GM12801 (cell line): ENCODE data around the gene FMNL1.

Source experiments
- TF ChIP-seq, protein P1 (sequence below): IDR thresholded peaks from one replicate; pipeline ENCODE4 v1.5.1; 2011; ENCODE audit warnings: control low read depth; ENCODE audit not compliant: insufficient read length; ENCODE audit errors: extremely low read depth

The FMNL1 gene

DNA sequence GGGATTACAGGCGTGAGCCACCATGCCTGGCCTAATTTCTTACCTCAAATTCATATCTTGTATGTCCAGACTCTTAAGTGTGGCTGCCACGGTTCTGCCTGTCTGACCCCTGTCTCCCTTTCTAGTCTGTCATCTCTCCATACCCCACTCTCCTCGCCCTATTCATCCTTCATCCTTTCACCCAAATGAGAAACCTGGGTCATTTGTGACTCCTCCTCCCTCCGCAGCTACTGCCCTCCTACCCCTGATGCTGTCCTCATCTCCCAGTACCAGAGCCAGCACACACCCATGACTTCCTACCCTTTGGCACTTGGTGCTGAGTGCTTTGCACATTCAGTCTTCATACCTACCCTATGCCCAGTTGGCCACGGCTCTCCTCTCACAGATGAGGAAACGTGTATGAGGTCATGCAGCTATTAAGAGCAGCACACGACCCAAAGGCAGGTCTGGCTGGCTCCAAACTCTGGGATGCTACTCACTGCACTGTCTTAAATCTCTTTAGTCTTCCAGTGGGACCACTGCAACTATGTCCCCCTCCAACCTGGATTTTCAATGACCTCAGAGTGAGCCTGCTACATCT lies 38.6 kb downstream of the FMNL1 start:
- TF ChIP-seq, protein P1, sequence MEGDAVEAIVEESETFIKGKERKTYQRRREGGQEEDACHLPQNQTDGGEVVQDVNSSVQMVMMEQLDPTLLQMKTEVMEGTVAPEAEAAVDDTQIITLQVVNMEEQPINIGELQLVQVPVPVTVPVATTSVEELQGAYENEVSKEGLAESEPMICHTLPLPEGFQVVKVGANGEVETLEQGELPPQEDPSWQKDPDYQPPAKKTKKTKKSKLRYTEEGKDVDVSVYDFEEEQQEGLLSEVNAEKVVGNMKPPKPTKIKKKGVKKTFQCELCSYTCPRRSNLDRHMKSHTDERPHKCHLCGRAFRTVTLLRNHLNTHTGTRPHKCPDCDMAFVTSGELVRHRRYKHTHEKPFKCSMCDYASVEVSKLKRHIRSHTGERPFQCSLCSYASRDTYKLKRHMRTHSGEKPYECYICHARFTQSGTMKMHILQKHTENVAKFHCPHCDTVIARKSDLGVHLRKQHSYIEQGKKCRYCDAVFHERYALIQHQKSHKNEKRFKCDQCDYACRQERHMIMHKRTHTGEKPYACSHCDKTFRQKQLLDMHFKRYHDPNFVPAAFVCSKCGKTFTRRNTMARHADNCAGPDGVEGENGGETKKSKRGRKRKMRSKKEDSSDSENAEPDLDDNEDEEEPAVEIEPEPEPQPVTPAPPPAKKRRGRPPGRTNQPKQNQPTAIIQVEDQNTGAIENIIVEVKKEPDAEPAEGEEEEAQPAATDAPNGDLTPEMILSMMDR: no peak

- TF ChIP-seq, protein P1: no peak
Measured at GRCh38 chr17:45261577-45262515, 40.2 kb downstream of the FMNL1 start, which contains the start of gene SPATA32. SPATA32 (minus strand) TSS chr17:45262094; CDS start chr17:45262016, 78 bp downstream.

DNA sequence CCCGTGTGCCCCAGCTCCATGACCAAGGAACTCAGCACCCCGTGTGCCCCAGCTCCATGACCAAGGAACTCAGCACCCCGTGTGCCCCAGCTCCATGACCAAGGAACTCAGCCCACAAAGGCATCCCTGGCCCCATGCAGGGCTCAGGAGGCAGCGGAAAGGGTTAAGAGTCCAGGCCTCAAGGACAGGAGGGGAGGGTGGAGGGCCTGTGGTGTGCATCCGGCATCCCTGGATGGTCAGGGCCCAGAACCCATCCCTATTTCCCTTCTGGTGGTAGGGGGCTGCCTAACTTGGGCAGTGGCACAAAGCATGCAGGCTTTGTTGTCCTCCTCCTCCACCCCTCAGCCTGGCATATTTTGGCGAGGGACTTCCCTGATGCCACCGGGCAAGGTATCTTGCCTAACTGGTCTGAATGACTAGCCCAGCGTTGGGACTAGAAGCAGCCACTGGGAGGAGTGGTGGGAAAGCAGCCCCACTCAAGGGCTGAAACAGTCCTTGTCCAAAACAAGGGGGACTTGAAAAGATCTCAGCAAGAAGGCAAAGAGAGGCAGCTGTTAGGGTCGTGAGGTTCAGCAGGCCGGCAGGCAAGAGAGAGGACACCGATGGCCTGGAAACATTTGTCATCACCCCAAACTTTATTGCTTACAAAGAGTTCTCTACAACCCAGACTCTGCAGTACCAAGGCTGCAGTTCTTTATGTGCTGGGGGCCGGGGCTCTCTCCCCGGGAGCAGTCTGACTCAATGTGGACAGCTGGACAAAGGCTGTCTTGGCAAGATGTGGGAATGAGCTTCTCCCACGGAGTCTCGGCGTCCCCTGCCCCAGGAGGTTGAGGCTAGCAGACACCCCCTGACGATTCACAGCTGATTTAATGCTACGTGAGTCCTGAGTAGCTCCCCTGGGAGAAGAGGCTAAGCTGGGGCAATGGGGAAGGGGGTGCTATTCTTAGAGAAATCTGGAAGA lies 41.1 kb downstream of the FMNL1 start:
- TF ChIP-seq, protein P1: no peak

- TF ChIP-seq, protein P1: no peak
Measured at GRCh38 chr17:45263477-45263860, 41.8 kb downstream of the FMNL1 start.

- TF ChIP-seq, protein P1: no peak
Measured at GRCh38 chr17:45264430-45264829, 42.7 kb downstream of the FMNL1 start.

DNA sequence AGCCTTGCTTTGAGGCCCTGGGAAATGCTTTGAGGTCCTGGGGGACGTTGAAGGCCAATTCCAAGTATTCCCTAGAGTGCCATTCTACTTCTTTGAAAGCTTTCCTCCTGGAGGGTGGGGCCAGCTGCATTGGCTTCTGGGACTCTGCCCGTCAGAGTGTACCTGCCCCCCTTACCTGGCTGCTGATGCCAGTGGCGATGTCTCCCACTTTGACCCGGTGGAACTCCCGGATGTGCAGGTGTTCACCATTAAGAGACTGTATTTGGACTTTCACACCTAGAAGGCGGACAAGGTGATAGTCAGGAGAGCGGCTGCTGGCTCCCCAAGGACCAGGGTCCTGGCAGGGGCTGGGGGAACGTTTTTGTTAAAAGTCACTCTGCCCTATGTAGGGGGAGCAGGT lies 43.3 kb downstream of the FMNL1 start:
- TF ChIP-seq, protein P1: no peak

DNA sequence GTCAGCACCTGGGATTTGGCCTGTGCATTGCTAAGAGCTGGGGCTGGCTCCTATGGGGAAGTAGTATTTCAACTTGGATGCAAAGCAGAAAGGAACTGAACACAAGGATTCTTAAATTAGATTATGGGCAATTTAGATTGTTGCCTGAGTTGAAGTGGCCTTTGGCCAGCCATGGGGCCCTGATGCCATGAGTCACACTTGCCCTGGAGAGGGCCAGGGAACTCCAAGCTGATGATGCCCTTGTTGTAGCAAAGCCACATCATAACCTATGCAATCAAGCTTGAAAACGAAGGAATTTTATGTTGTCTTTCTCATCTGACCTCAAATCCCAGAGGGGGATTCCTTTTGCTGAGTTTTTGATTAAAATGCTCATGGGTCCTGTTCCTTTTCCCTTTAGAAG lies 44.1 kb downstream of the FMNL1 start:
- TF ChIP-seq, protein P1: no peak
